Upper lobe of right lung (tissue), 1 donor: ENCODE measurements around the gene PLAGL1. TPM values are rescaled to one million over a fixed set of nuclear protein-coding genes. Genes with fewer than 3 reads are reported as not detected.
"Not testable (repeated sequence)": the region's sequence is repeated elsewhere in the genome, so short reads cannot be mapped to it uniquely, and the experiment has no call there.

Source experiments
- ATAC-seq: fragments of 200-7000 bp; cut with Tn5 transposase; one replicate; pipeline ENCODE4 v1.9.1; 2020; ENCODE audit warnings: mild to moderate bottlenecking, moderate library complexity
- DNase-seq: peaks from one replicate; pipeline ENCODE4 v3.0.0-alpha.2; 2020
- H3K27ac ChIP-seq: fragments of 200-600 bp; one replicate; pipeline ENCODE4 v1.8.0; 2022
- H3K27me3 ChIP-seq: fragments of 200-600 bp; one replicate; pipeline ENCODE4 v1.8.0; 2022; ENCODE audit warnings: mild to moderate bottlenecking
- H3K36me3 ChIP-seq: fragments of 200-600 bp; one replicate; pipeline ENCODE4 v1.8.0; 2022
- H3K4me1 ChIP-seq: fragments of 200-600 bp; one replicate; pipeline ENCODE4 v1.8.0; 2022
- H3K4me3 ChIP-seq: fragments of 200-600 bp; one replicate; pipeline ENCODE4 v1.8.0; 2022; ENCODE audit warnings: mild to moderate bottlenecking
- H3K9me3 ChIP-seq: fragments of 200-600 bp; one replicate; pipeline ENCODE4 v1.8.0; 2022
- intact Hi-C: fragments of 100-400 bp; cut with DNase I; formaldehyde crosslinking; loops from one replicate; pipeline ENCODE4 v1.11.0; 2022
- total RNA-seq: library from RNA; stranded (reverse); fragmentation: NEBNext Ultra II Directional; extraction: Animal tissue kit (Norgen Biotek cat#: 25700); gene quantifications from one replicate; pipeline ENCODE4 v1.2.1, GENCODE V29; 2021
- TF ChIP-seq, protein P1 (sequence below): fragments of 200-600 bp; IDR thresholded peaks from one replicate; pipeline ENCODE4 v1.8.0; 2022; ENCODE audit warnings: antibody characterized with exemption
- donor health status: DM: no; HTN: yes; CAD: no; lungs with severe emphysema.

Gene PLAGL1
- total RNA-seq, 1 donor from 2014 or later = 34.8 TPM

GRCh38 chr6:143928853-143929252, 79.2 kb downstream of the PLAGL1 start:
- Histone ChIP-seq H3K27me3 (no peaks in the 10 kb centered on the region), H3K4me3 (no peak overlapping the region), H3K9me3 (no peaks in the 10 kb centered on the region), H3K36me3 (no peaks in the 10 kb centered on the region), H3K4me1 (no peaks in the 10 kb centered on the region), H3K27ac (no peak overlapping the region)
- DNase-seq (no peak), ATAC-seq (no peak)
- TF ChIP-seq, protein P1, sequence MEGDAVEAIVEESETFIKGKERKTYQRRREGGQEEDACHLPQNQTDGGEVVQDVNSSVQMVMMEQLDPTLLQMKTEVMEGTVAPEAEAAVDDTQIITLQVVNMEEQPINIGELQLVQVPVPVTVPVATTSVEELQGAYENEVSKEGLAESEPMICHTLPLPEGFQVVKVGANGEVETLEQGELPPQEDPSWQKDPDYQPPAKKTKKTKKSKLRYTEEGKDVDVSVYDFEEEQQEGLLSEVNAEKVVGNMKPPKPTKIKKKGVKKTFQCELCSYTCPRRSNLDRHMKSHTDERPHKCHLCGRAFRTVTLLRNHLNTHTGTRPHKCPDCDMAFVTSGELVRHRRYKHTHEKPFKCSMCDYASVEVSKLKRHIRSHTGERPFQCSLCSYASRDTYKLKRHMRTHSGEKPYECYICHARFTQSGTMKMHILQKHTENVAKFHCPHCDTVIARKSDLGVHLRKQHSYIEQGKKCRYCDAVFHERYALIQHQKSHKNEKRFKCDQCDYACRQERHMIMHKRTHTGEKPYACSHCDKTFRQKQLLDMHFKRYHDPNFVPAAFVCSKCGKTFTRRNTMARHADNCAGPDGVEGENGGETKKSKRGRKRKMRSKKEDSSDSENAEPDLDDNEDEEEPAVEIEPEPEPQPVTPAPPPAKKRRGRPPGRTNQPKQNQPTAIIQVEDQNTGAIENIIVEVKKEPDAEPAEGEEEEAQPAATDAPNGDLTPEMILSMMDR = no peak
- intact Hi-C loops = no loop called here

DNA sequence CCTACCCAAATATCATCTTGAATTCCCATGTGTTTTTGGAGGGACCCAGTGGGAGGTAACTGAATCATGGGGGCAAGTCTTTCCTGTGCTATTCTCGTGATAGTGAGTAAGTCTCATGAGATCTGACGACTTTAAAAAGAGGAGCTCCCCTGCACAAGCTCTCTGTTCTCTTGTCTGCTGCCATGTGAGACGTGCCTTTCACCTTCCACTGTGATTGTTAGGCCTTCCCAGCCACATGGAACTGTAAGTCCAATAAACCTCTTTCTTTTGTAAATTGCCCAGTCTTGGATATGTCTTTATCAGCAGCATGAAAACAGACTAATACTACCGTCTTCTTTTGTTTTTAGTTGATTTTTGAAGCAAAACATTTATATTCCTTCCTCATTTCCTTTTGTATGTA, 91.0 kb downstream of the PLAGL1 start:
- intact Hi-C loops, H3K4me1 ChIP-seq: not testable (repeated sequence)

DNA sequence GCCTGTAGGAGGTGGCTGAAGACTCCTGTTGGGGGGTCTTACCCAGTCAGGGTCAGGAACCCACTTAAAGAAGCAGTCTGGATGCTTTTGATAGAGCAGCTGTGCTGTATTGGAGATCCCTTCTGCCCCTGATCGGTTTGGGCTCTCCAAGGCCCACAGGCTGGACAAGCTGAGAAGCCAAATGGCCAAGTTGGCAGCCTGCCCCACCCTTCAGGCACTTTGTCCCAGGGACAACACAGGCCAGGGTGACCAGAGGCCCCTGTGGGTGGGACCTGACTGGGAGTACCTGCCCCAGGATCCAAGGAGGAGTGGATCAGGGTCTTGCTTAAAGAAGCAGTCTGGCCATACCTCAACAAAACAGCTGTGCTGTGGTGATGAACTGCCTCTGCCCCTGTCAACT, 95.4 kb downstream of the PLAGL1 start:
- Histone ChIP-seq H3K27ac (no peak overlapping the region), H3K9me3 (peaks cover 8% of the 10 kb centered on the region), H3K4me3 (no peak overlapping the region), H3K4me1 (no peaks in the 10 kb centered on the region), H3K27me3 (no peaks in the 10 kb centered on the region), H3K36me3 (no peaks in the 10 kb centered on the region)
- intact Hi-C loops = no loop called here
- ATAC-seq (no peak), DNase-seq (no peak)
- TF ChIP-seq, protein P1 = no peak

More for the DNA sequence above, 91.0 kb downstream of the PLAGL1 start:
- not testable (repeated sequence) for ATAC-seq, DNase-seq, H3K36me3 ChIP-seq, H3K27me3 ChIP-seq, H3K4me3 ChIP-seq, H3K9me3 ChIP-seq, H3K27ac ChIP-seq

GRCh38 chr6:143911028-143911427, 97.0 kb downstream of the PLAGL1 start:
- no peaks in the 10 kb centered on the region for H3K4me1 ChIP-seq
- DNase-seq (no peak), ATAC-seq (no peak)
- intact Hi-C loops = no loop called here
- H3K27me3 ChIP-seq = no peaks in the 10 kb centered on the region
- no peak overlapping the region for H3K27ac ChIP-seq
- H3K4me3 ChIP-seq = no peak overlapping the region
- no peaks in the 10 kb centered on the region for H3K36me3 ChIP-seq
- peaks cover 8% of the 10 kb centered on the region for H3K9me3 ChIP-seq
- TF ChIP-seq, protein P1 = no peak

GRCh38 chr6:143902827-143903226, 105.2 kb downstream of the PLAGL1 start:
- no peaks in the 10 kb centered on the region for H3K36me3 ChIP-seq
- peaks cover 4% of the 10 kb centered on the region for H3K4me1 ChIP-seq
- intact Hi-C loops = no loop called here
- no peaks in the 10 kb centered on the region for H3K27me3 ChIP-seq
- TF ChIP-seq, protein P1 = no peak
- DNase-seq (no peak), ATAC-seq (no peak)
- no peak overlapping the region for H3K4me3 ChIP-seq
- no peaks in the 10 kb centered on the region for H3K9me3 ChIP-seq
- no peak overlapping the region for H3K27ac ChIP-seq

GRCh38 chr6:143901885-143902750, 105.9 kb downstream of the PLAGL1 start:
- H3K4me3 ChIP-seq = no peak overlapping the region
- TF ChIP-seq, protein P1 = no peak

More at GRCh38 chr6:143901885-143902750, 105.9 kb downstream of the PLAGL1 start:
- intact Hi-C loops = no loop called here
- no peak for DNase-seq
- Histone ChIP-seq H3K27ac (peak overlapping the region; percentile 15), H3K36me3 (no peaks in the 10 kb centered on the region), H3K9me3 (no peaks in the 10 kb centered on the region), H3K27me3 (no peaks in the 10 kb centered on the region), H3K4me1 (peaks cover 4% of the 10 kb centered on the region)
- ATAC-seq = peak; percentile 64
